Measurements from ENCODE around the gene WHAMM. TPM values are rescaled to one million over a fixed set of nuclear protein-coding genes. Genes with fewer than 3 reads are reported as not detected.

The WHAMM gene
- total and polyA plus RNA-seq, 3 donors from 2014 or later, result 5.3 to 11.0 (median 9.8) TPM

DNA sequence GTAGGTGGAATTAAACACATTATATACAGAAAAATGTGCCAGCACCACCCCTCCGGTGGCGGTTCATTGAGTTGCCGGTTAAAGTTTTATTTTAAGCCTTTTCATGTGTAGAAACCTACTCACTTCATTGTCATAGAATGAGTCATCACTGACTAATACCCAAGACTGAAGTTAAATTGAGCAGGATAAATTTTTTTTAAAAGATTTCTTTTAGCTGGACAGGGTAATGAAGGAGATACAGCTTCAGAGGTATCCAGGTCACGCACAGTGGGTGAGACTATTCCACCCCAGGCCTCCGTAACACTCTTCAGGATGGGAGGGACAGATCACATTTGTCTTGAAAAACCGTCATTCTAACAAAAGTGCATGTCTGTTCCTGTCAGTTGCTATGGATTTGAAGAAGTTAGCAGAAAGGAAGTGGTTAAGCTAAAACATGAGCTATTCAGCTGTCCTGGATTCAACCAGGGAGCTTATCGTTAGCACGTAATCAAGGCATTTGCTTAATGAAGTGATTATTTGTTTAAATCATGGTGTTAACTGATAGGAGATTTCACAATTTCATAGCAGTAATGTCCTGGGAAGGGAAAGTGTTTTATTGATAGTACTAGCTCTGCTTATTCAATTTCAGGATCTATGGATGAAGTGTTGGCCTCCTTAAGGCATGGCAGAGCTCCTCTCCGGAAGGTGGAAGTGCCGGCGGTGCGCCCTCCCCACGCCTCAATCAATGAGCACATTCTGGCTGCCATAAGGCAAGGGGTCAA is 23.4 kb downstream of the WHAMM start:
- WGBS, 2 donors, result 77 to 86% methylated on average over 9 to 13 of the region's 13 CpGs
- Histone ChIP-seq H3K36me3 (ENCODE audit: low read depth, missing control alignments) (no peaks in the 10 kb centered on the region), H3K9me3 (no peaks in the 10 kb centered on the region), H3K27ac (no peak overlapping the region), H3K4me3 (no peak overlapping the region), H3K4me1 (no peaks in the 10 kb centered on the region), H3K27me3 (no peaks in the 10 kb centered on the region)
- TF ChIP-seq, protein P1, sequence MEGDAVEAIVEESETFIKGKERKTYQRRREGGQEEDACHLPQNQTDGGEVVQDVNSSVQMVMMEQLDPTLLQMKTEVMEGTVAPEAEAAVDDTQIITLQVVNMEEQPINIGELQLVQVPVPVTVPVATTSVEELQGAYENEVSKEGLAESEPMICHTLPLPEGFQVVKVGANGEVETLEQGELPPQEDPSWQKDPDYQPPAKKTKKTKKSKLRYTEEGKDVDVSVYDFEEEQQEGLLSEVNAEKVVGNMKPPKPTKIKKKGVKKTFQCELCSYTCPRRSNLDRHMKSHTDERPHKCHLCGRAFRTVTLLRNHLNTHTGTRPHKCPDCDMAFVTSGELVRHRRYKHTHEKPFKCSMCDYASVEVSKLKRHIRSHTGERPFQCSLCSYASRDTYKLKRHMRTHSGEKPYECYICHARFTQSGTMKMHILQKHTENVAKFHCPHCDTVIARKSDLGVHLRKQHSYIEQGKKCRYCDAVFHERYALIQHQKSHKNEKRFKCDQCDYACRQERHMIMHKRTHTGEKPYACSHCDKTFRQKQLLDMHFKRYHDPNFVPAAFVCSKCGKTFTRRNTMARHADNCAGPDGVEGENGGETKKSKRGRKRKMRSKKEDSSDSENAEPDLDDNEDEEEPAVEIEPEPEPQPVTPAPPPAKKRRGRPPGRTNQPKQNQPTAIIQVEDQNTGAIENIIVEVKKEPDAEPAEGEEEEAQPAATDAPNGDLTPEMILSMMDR (IDR thresholded peaks at IDR 0.05), result no peak
- TF ChIP-seq POLR2A (IDR thresholded peaks at IDR 0.05), result no peak
- intact Hi-C loops (cut with DNase I; ENCODE audit: low total_unique reads), result no loop called here
- DNase-seq, result no peak

DNA sequence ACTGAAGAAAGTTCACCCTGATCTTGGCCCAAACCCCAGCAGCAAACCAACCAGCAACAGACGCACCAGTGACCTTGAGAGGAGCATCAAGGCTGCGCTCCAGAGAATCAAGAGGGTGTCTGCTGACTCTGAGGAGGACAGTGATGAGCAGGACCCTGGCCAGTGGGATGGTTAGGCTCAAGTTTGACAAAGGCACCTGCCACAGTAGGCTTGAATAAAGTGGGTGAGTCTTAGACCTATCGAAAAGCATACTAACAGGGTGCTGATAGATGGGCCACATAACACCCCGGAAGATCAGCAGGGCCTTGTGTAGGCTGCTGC is 23.9 kb downstream of the WHAMM start:
- no peaks in the 10 kb centered on the region for H3K36me3 ChIP-seq (ENCODE audit: low read depth, missing control alignments)
- no peaks in the 10 kb centered on the region for H3K9me3 ChIP-seq
- TF ChIP-seq, protein P1 (IDR thresholded peaks at IDR 0.05), result no peak
- TF ChIP-seq POLR2A (IDR thresholded peaks at IDR 0.05), result no peak
- no peak overlapping the region for H3K4me3 ChIP-seq
- 75 to 100% methylated on average over 2 to 4 of the region's 4 CpGs for WGBS, 2 donors
- DNase-seq, result no peak
- H3K27ac ChIP-seq, result no peak overlapping the region
- no peaks in the 10 kb centered on the region for H3K27me3 ChIP-seq
- no peaks in the 10 kb centered on the region for H3K4me1 ChIP-seq
- intact Hi-C loops (cut with DNase I; ENCODE audit: low total_unique reads), result no loop called here

DNA sequence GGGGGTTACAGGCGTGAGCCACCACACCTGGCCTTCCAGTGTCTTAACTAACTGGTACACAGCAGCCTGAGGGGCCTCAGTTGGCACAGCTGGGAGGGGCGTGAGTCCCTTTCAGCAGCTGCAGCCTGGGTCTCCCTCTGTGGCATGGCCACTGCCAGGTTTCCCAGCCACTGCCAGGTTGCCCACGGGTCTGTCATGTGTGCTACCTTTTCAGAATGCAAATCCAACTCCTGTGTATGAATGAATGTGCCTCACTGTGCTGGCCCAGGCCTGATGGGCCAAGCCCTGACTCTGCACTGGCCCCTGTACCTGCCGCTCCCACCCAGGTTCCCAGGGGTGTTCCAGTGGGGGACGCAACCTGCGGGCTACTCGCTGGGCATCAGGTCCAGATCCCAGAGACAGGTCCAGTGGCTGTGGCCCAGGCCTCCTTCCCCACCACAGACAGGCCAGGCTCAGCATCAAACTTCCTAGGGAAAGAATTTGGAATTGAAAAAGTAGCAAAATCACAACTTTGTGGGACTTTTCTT is 26.0 kb downstream of the WHAMM start:
- Histone ChIP-seq H3K4me1 (no peaks in the 10 kb centered on the region), H3K27ac (no peak overlapping the region), H3K36me3 (ENCODE audit: low read depth, missing control alignments) (no peaks in the 10 kb centered on the region), H3K27me3 (no peaks in the 10 kb centered on the region), H3K9me3 (no peaks in the 10 kb centered on the region), H3K4me3 (no peak overlapping the region)
- no peak for DNase-seq
- intact Hi-C loops (cut with DNase I; ENCODE audit: low total_unique reads), result no loop called here
- WGBS, 2 donors, result 95 to 100% methylated on average over 4 to 7 of the region's 7 CpGs
- TF ChIP-seq, protein P1 (IDR thresholded peaks at IDR 0.05), result no peak
- no peak for TF ChIP-seq POLR2A (IDR thresholded peaks at IDR 0.05)

DNA sequence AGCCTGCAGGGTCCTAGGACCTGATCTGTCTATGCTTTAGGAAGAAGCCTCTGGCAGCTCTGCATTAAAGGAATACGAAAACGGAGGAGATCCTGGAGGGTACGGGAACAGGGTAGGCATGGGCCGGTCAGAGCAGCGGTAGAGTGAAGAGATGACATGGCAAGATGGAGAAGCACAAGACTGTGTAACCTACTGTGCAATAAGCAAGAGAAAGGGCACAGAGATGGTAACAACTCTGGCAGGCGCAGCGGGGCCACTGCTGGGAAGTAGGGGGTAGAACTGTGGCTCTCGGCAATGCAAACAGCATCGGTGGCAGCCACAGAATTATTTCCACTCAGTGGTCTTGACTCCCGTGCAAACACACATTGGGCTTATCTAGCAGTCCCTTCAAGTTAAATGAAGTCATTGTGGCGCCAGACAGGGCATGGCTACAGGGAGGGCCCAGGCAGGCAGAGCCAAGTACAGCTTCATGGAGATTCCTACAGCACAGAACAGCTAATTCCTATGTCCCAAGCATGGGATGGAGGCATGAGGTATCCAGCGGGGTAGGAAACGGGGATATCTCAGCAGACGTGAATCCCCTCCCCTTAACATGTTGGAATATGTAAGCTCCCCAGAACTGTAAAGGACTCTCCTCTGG is 28.8 kb downstream of the WHAMM start:
- no peaks in the 10 kb centered on the region for H3K27me3 ChIP-seq
- no peak for DNase-seq
- H3K9me3 ChIP-seq, result no peaks in the 10 kb centered on the region
- no peaks in the 10 kb centered on the region for H3K4me1 ChIP-seq
- H3K27ac ChIP-seq, result no peak overlapping the region
- H3K36me3 ChIP-seq (ENCODE audit: low read depth, missing control alignments), result no peaks in the 10 kb centered on the region
- 90 to 93% methylated on average over 14 of the region's 14 CpGs for WGBS, 2 donors
- H3K4me3 ChIP-seq, result no peak overlapping the region
- intact Hi-C loops (cut with DNase I; ENCODE audit: low total_unique reads), result no loop called here
- TF ChIP-seq POLR2A (IDR thresholded peaks at IDR 0.05), result no peak
- TF ChIP-seq, protein P1 (IDR thresholded peaks at IDR 0.05), result no peak
